A549 (cell line): ENCODE measurements around the gene MYLK4. TPM values are rescaled to one million over a fixed set of nuclear protein-coding genes. Genes with fewer than 3 reads are reported as not detected.

ENCODE experiments used
- ATAC-seq, 2 experiments: fragments of 200-7000 bp in 1 of 2; fragments of >200 bp in 1 of 2; cut with Nextera tagmentation in 1 of 2; cut with Tn5 transposase in 1 of 2; 3 replicates each; pipeline versions ENCODE4 v1.8.0 to v1.9.1; 2018 to 2020; ENCODE audit warnings: mild to moderate bottlenecking in 1 of 2, moderate library complexity in 1 of 2
- CTCF ChIA-PET: fragments of 300-600 bp; sonication (Branson Sonifier 250); formaldehyde crosslinking; extraction: SDS; loops from one replicate; lab custom pipeline; 2021; ENCODE audit warnings: antibody characterized with exemption, inconsistent platforms; lab: Yijun Ruan, JAX
- POLR2A ChIA-PET: fragments of 350-600 bp; formaldehyde crosslinking; extraction: SDS; loops from one replicate; lab custom pipeline; 2021; ENCODE audit warnings: antibody characterized with exemption, inconsistent platforms; lab: Yijun Ruan, JAX
- DNase-seq, 2 experiments: peaks; one replicate each; pipeline versions ENCODE4 v3.0.0 to v3.0.0-alpha.2; 2011 to 2016; ENCODE audit warnings: low read depth in 1 of 2, low spot score in 1 of 2
- FAIRE-seq: peaks from 2 replicates; lab custom pipeline; 2011; peaks lifted over from hg19 to GRCh38; lab: Jason Lieb, UNC
- H3K27ac ChIP-seq, 2 experiments: fragments of >200 bp; sonication (Bioruptor Twin); formaldehyde crosslinking; 3 replicates each; pipeline ENCODE4 v1.5.1; 2016 to 2017
- H3K4me1 ChIP-seq: fragments of >200 bp; sonication (Bioruptor Twin); formaldehyde crosslinking; 3 replicates; pipeline ENCODE4 v1.6.1; 2016
- H3K4me2 ChIP-seq: fragments of >200 bp; sonication (Bioruptor Twin); formaldehyde crosslinking; 3 replicates; pipeline ENCODE4 v1.6.1; 2016
- H3K4me3 ChIP-seq: fragments of >200 bp; sonication (Bioruptor Twin); formaldehyde crosslinking; 3 replicates; pipeline ENCODE4 v1.5.1; 2016
- H3K9me3 ChIP-seq: fragments of >200 bp; sonication (Bioruptor Twin); formaldehyde crosslinking; 3 replicates; pipeline ENCODE4 v1.6.1; 2016
- BHLHE40 ChIP-seq: IDR thresholded peaks from 2 replicates; pipeline ENCODE4 v1.6.1; 2012; ENCODE audit warnings: low read depth, low read length, inconsistent platforms
- CEBPB ChIP-seq, 2 experiments: fragments of >200 bp in 1 of 2; sonication (Bioruptor Twin) in 1 of 2; formaldehyde crosslinking in 1 of 2; IDR thresholded peaks; 2 replicates each; pipeline ENCODE4 v1.6.1; 2012 to 2016
- CHD2 ChIP-seq: fragments of 150-350 bp; IDR thresholded peaks from 2 replicates; pipeline ENCODE4 v1.6.1; 2014; ENCODE audit warnings: low read length; ENCODE audit not compliant: partially characterized antibody
- EHMT2 ChIP-seq: fragments of 200-600 bp; sonication (generic); IDR thresholded peaks from 2 replicates; pipeline ENCODE4 v1.6.1; 2016; ENCODE audit warnings: antibody characterized with exemption, low read depth, mild to moderate bottlenecking, moderate library complexity
- ELK1 ChIP-seq: fragments of 150-350 bp; IDR thresholded peaks from 2 replicates; pipeline ENCODE4 v1.6.1; 2014; ENCODE audit warnings: low read depth, mild to moderate bottlenecking, low read length
- EP300 ChIP-seq, 2 experiments: fragments of >200 bp; sonication (Bioruptor Twin); formaldehyde crosslinking; IDR thresholded peaks; 2 replicates in 1 of 2; 3 replicates in 1 of 2; pipeline ENCODE4 v1.6.1; 2016 to 2017
- FOXS1 ChIP-seq: fragments of 250-450 bp; sonication (Bioruptor Pico); IDR thresholded peaks from 2 replicates; pipeline ENCODE4 v1.5.0; 2020; ENCODE audit warnings: mild to moderate bottlenecking, moderate library complexity
- GATA3 ChIP-seq: IDR thresholded peaks from 2 replicates; pipeline ENCODE4 v1.6.1; 2012; ENCODE audit warnings: borderline replicate concordance
- JUNB ChIP-seq: fragments of >200 bp; sonication (Bioruptor Twin); formaldehyde crosslinking; IDR thresholded peaks from 2 replicates; pipeline ENCODE4 v1.6.1; 2016
- MAZ ChIP-seq: fragments of 150-350 bp; IDR thresholded peaks from 2 replicates; pipeline ENCODE4 v1.6.1; 2014; ENCODE audit warnings: antibody characterized with exemption, low read depth, low read length, borderline replicate concordance
- NFE2L2 ChIP-seq: fragments of 150-350 bp; conservative IDR thresholded peaks from 2 replicates; pipeline ENCODE4 v1.6.1; 2014; ENCODE audit warnings: low read length
- PHF8 ChIP-seq: fragments of 200-600 bp; sonication (generic); IDR thresholded peaks from 2 replicates; pipeline ENCODE4 v1.6.1; 2016; ENCODE audit warnings: low read depth, mild to moderate bottlenecking, antibody characterized with exemption, moderate library complexity, borderline replicate concordance
- POLR2A ChIP-seq: IDR thresholded peaks from 2 replicates; pipeline ENCODE4 v1.6.1; 2012; ENCODE audit warnings: mild to moderate bottlenecking, low read length
- POLR2AphosphoS2 ChIP-seq: conservative IDR thresholded peaks from 2 replicates; pipeline ENCODE4 v1.6.1; 2012; ENCODE audit warnings: low read length, improper control_type of control experiment, inconsistent platforms
- RAD21 ChIP-seq, 2 experiments: fragments of >200 bp in 1 of 2; sonication (Bioruptor Twin) in 1 of 2; formaldehyde crosslinking in 1 of 2; IDR thresholded peaks in 1 of 2; conservative IDR thresholded peaks in 1 of 2; 2 replicates in 1 of 2; 3 replicates in 1 of 2; pipeline ENCODE4 v1.6.1; 2012 to 2018; ENCODE audit warnings: inconsistent platforms in 1 of 2
- RNF2 ChIP-seq: fragments of 200-600 bp; sonication (generic); IDR thresholded peaks from 2 replicates; pipeline ENCODE4 v1.6.1; 2016; ENCODE audit warnings: low read depth, mild to moderate bottlenecking, antibody characterized with exemption, moderate library complexity, borderline replicate concordance
- TFCP2L1 ChIP-seq: fragments of 250-450 bp; sonication (Bioruptor Pico); IDR thresholded peaks from 2 replicates; pipeline ENCODE4 v1.5.0; 2021; ENCODE audit warnings: mild to moderate bottlenecking
- USF2 ChIP-seq: fragments of 450-650 bp; IDR thresholded peaks from 2 replicates; pipeline ENCODE4 v1.6.1; 2014; ENCODE audit warnings: antibody characterized with exemption
- ZNF302 ChIP-seq: fragments of 250-450 bp; sonication (Bioruptor Pico); IDR thresholded peaks from 2 replicates; pipeline ENCODE4 v1.9.0; 2021; ENCODE audit warnings: inconsistent platforms, mild to moderate bottlenecking, moderate library complexity
- WGBS: methylation state at CpG from one replicate; pipeline ENCODE4 v1.1.6; 2017; ENCODE audit errors: missing lambda C conversion rate; 5-methylcytosine and 5-hydroxymethylcytosine counted together
- polyA plus RNA-seq, 4 experiments: library from polyadenylated mRNA; depleted of rRNA in 3 of 4; stranded (reverse); fragments of >200 nt; fragmentation: RNase III in 1 of 4; extraction: RNeasy Plus Mini Kit Qiagen cat#74134 plus additional on column Dnase treatment in 1 of 4; gene quantifications; 2 replicates in 3 of 4; 3 replicates in 1 of 4; pipeline ENCODE4 v1.2.3, GENCODE V29; 2011 to 2017
- TF ChIP-seq, protein P1 (sequence below): fragments of 200-600 bp; sonication (generic); IDR thresholded peaks from 2 replicates; pipeline ENCODE4 v1.6.1; 2016; ENCODE audit warnings: antibody characterized with exemption, mild to moderate bottlenecking, moderate library complexity

The MYLK4 gene
- polyA plus RNA-seq, 2 of the 4 experiments (the other 2 are of a cell fraction), result 0.14 to 0.21 TPM

DNA sequence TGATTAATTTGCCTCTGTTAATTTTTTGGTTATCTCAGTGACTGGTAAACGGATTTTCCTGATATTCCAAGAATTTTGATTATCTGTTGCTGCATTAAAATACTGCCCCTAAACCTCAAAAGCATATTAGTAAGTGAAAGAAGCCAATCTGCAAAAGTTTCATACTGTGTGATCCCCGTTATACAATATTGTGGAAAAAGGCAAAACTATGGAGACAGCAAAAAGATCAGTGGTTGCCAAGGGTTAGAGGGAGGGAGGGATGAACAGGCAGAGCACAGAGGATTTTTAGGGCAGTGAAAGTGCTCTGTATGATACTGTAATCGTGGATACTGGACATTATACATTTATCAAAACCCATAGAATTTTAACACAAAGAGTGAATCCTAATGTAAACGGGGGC, 133.0 kb downstream of the MYLK4 start:
- Histone ChIP-seq H3K4me3 (no peak overlapping the region), H3K9me3 (no peaks in the 10 kb centered on the region), H3K4me2 (no peak overlapping the region), H3K4me1 (no peaks in the 10 kb centered on the region), H3K27ac (no peak overlapping the region)
- POLR2A ChIA-PET, result no interaction called here
- FAIRE-seq, result no peak
- ATAC-seq, result no peak
- no peak for TF ChIP-seq CEBPB (IDR thresholded peaks at IDR 0.05)
- TF ChIP-seq ELK1, result no peak
- TF ChIP-seq POLR2A, result no peak
- no peak for TF ChIP-seq FOXS1 (CRISPR knock-in tag)
- TF ChIP-seq BHLHE40, result no peak
- no peak for DNase-seq
- 47% methylated on average over 4 of the region's 4 CpGs for WGBS
- CTCF ChIA-PET, result interaction anchor here (1.2 to 2.5 kb wide), 2 partner anchors 9 to 17 kb away, joined by 3 to 6 read pairs; no protein-coding TSS in a partner anchor

DNA sequence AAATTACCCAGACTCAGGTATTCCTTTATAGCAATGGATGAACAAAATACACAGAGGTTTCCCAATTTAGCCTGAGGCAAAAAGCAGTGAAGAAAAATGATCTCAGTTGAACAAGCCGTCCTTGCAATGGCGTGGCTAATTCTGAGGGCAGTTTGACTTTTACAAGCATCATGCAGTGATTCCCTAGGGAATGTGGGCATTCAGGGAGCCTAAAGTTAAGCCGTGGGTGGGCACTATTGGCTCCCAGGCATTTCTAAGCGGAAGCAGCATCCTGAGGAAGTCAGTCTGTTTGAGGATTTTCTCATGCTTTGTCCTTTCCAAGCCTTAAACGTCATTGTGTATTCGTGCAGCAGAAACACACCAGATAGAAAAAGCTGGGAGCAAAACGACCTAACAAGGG, 133.9 kb downstream of the MYLK4 start:
- CTCF ChIA-PET, result interaction anchor here (1.2 kb wide), 1 partner anchor 8 kb away, joined by 3 read pairs; no protein-coding TSS in a partner anchor
- no peak for FAIRE-seq
- POLR2A ChIA-PET, result no interaction called here
- no peaks in the 10 kb centered on the region for H3K4me1 ChIP-seq
- H3K4me3 ChIP-seq, result no peak overlapping the region
- no peak overlapping the region for H3K27ac ChIP-seq
- no peak overlapping the region for H3K4me2 ChIP-seq
- no peak for TF ChIP-seq RNF2
- TF ChIP-seq MAZ, result no peak
- TF ChIP-seq EP300 (IDR thresholded peaks at IDR 0.05), result no peak
- TF ChIP-seq ELK1, result no peak
- no peak for TF ChIP-seq GATA3
- no peak for TF ChIP-seq USF2
- TF ChIP-seq JUNB, result no peak
- TF ChIP-seq TFCP2L1 (CRISPR knock-in tag), result no peak
- TF ChIP-seq RAD21 (conservative IDR thresholded peaks at IDR 0.05 in 1 of 2, IDR thresholded peaks at IDR 0.05 in 1 of 2), result no peak
- no peak for TF ChIP-seq EHMT2
- no peak for ATAC-seq
- no peaks in the 10 kb centered on the region for H3K9me3 ChIP-seq
- DNase-seq, result no peak
- whole genome bisulfite sequencing, result 71% methylated on average over 7 of the region's 7 CpGs

DNA sequence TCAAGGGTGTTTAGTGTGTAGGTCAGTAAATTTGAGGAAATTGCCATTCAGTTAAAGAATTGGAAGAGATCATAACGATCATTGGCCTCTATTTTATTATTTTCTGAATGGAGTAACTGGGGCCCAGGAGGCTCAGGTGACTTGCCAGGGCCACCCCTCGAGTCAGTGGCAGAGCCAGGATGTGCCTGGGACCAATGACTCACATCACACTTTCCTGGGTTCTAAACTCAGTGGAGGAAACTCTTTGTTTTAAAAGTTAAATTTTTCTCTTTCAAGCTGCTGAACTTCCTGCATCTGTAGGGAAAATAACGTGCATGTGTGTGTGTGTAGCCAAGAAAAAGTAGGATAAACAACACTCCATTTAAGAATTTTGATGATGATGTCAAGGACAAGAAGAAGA, 135.5 kb downstream of the MYLK4 start:
- WGBS, result 34% methylated on average over 3 of the region's 3 CpGs
- CTCF ChIA-PET, result no interaction called here
- TF ChIP-seq CHD2, result no peak
- TF ChIP-seq, protein P1, sequence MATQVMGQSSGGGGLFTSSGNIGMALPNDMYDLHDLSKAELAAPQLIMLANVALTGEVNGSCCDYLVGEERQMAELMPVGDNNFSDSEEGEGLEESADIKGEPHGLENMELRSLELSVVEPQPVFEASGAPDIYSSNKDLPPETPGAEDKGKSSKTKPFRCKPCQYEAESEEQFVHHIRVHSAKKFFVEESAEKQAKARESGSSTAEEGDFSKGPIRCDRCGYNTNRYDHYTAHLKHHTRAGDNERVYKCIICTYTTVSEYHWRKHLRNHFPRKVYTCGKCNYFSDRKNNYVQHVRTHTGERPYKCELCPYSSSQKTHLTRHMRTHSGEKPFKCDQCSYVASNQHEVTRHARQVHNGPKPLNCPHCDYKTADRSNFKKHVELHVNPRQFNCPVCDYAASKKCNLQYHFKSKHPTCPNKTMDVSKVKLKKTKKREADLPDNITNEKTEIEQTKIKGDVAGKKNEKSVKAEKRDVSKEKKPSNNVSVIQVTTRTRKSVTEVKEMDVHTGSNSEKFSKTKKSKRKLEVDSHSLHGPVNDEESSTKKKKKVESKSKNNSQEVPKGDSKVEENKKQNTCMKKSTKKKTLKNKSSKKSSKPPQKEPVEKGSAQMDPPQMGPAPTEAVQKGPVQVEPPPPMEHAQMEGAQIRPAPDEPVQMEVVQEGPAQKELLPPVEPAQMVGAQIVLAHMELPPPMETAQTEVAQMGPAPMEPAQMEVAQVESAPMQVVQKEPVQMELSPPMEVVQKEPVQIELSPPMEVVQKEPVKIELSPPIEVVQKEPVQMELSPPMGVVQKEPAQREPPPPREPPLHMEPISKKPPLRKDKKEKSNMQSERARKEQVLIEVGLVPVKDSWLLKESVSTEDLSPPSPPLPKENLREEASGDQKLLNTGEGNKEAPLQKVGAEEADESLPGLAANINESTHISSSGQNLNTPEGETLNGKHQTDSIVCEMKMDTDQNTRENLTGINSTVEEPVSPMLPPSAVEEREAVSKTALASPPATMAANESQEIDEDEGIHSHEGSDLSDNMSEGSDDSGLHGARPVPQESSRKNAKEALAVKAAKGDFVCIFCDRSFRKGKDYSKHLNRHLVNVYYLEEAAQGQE, result no peak
- no peak for TF ChIP-seq NFE2L2
- TF ChIP-seq ZNF302 (CRISPR knock-in tag), result no peak
- no peak for TF ChIP-seq POLR2A
- TF ChIP-seq PHF8, result no peak
- TF ChIP-seq POLR2AphosphoS2, result no peak
- no peak for ATAC-seq
- FAIRE-seq, result no peak
- Histone ChIP-seq H3K4me1 (0 out of 3 replicates have a peak, but pooled peaks cover 3% of the 10 kb centered on the region), H3K4me3 (no peak overlapping the region), H3K9me3 (no peaks in the 10 kb centered on the region), H3K27ac (no peak overlapping the region), H3K4me2 (no peak overlapping the region)
- POLR2A ChIA-PET, result no interaction called here
- DNase-seq, result no peak
